H7 (cell line): ENCODE data around the gene ALKBH3. TPM values are rescaled to one million over a fixed set of nuclear protein-coding genes. Genes with fewer than 3 reads are reported as not detected.

Source experiments
- DNase-seq: peaks from one replicate; pipeline ENCODE4 v3.0.0; 2012
- H3K27me3 ChIP-seq: 2 replicates; pipeline ENCODE4 v1.6.0; 2011; ENCODE audit warnings: mild to moderate bottlenecking, low read length; ENCODE audit not compliant: control insufficient read depth, insufficient read depth
- H3K36me3 ChIP-seq: replicated peaks from 2 replicates; pipeline ENCODE4 v1.5.1; 2011; ENCODE audit warnings: low read length; ENCODE audit not compliant: control insufficient read depth, insufficient read depth
- H3K4me3 ChIP-seq: 2 replicates; pipeline ENCODE4 v1.5.1; 2011; ENCODE audit warnings: low read depth, mild to moderate bottlenecking, control low read depth, low read length, moderate library complexity; ENCODE audit not compliant: insufficient read depth
- total RNA-seq: library from RNA; depleted of rRNA; stranded (reverse); fragments of >200 nt; shearing (Covaris generic); gene quantifications from 2 replicates; pipeline ENCODE4 v1.2.3, GENCODE V29; 2014; rRNA removed

Gene ALKBH3
- total RNA-seq, result 15.7 and 16.3 TPM in 2 replicates

- Histone ChIP-seq H3K27me3 (peaks cover 2% of the 10 kb centered on the region; the same call in 1 of the 2 replicates), H3K4me3 (peak within 1 kb of the TSS; percentile 58), H3K36me3 (peaks cover 2% of the 10 kb centered on the region; the same call in 1 of the 2 replicates)
- peak; percentile 87 for DNase-seq
These were observed at the start of gene ALKBH3 for GRCh38 chr11:43880640-43881159. Gene ALKBH3 (plus strand): TSS chr11:43880831. CDS start chr11:43882653, 1,822 bp downstream.

GRCh38 chr11:43830928-43831440 lies 49.6 kb upstream of the ALKBH3 start:
- DNase-seq, result no peak
- H3K27me3 ChIP-seq, result no peaks in the 10 kb centered on the region
- H3K36me3 ChIP-seq, result peaks cover 2% of the 10 kb centered on the region; the same call in 1 of the 2 replicates
- H3K4me3 ChIP-seq, result no peak overlapping the region

GRCh38 chr11:43832536-43832935 lies 48.1 kb upstream of the ALKBH3 start:
- peaks cover 2% of the 10 kb centered on the region; the same call in 1 of the 2 replicates for H3K36me3 ChIP-seq
- no peak overlapping the region for H3K4me3 ChIP-seq
- H3K27me3 ChIP-seq, result no peaks in the 10 kb centered on the region
- no peak for DNase-seq

DNA sequence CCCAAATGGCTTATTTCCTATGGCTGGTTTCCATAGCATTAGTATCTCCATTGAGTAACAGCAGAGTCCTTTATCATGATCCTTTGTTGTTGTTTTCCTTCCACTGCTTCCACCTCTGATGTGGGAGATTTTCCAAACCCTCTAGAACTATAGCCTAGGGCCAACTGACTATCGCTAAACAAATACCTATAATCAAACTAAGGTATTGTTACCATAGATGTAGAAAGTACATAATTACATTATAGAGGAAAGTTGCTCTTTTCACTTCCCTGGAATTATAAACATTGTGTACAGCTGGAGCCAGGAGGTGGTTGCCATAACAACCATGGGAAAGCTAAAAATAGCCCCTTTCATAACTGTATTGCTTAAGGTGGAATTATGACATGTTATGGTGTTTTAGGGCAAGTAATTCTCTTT lies 47.0 kb upstream of the ALKBH3 start:
- Histone ChIP-seq H3K36me3 (peaks cover 2% of the 10 kb centered on the region; the same call in 1 of the 2 replicates), H3K27me3 (no peaks in the 10 kb centered on the region), H3K4me3 (no peak overlapping the region)
- DNase-seq, result no peak

- DNase-seq, result no peak
These were observed 46.3 kb upstream of the ALKBH3 start for GRCh38 chr11:43834286-43834685.

DNA sequence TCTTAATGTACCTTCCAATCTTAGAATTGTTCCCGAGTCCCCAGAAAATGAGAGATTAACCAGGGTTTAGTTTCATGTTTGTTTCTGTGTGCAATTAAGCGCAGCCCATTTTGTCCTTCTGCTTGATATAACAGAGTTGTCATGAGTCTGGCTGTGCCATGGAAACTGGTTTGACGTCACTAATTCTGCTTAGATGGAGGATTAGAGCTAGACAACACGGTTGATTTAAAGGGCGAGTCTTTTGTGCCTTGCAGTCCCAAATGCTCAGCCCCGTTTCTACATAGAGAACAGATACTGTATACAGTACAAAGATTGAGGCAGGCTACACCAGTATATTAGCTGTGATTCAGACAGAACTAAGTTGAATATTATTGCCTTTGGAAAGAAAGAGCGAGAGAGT lies 45.5 kb upstream of the ALKBH3 start:
- Histone ChIP-seq H3K36me3 (peaks cover 4% of the 10 kb centered on the region; the same call in 1 of the 2 replicates), H3K27me3 (no peaks in the 10 kb centered on the region), H3K4me3 (no peak overlapping the region)
- DNase-seq, result no peak

More at GRCh38 chr11:43834286-43834685, 46.3 kb upstream of the ALKBH3 start:
- H3K36me3 ChIP-seq, result peaks cover 2% of the 10 kb centered on the region; the same call in 1 of the 2 replicates
- no peaks in the 10 kb centered on the region for H3K27me3 ChIP-seq
- no peak overlapping the region for H3K4me3 ChIP-seq

DNA sequence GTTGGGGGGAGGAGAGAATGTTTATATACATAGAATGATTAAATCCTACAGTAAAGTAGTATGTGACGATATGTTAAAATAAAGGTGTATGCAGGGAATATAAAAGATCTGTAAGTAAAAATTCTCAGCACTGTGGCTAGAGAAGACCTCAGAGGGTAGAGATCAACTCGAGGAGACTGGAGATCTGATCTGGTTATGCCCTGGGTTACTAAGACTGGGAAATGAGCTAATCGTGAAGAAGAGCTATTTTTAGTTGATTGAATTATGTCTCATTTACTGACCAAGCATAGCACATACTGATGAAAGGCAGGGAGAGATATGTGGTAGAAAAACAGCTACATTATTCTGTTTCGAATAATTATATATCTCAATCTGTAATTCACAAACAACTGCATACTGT lies 42.8 kb upstream of the ALKBH3 start:
- Histone ChIP-seq H3K4me3 (no peak overlapping the region), H3K27me3 (no peaks in the 10 kb centered on the region), H3K36me3 (peaks cover 1% of the 10 kb centered on the region)
- DNase-seq, result no peak

DNA sequence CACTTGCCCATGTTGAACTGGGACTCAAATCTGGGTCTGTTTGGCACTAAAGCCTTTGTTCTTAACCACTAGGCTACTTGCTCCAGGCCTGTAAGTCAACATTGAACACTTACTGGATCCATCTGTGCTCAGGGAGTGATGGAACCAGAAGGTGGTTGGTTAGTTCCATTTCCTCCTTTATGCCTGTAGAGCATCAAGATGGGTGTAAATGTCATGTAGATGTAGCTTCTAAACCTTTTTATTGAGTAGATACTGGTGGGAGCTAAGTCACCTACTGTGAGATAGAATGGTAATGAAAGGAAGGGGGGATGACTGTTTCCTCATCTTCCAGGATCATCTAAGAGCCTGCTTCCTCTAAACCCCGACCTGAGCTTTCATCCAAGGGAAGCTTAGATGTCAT lies 38.6 kb upstream of the ALKBH3 start:
- H3K4me3 ChIP-seq, result no peak overlapping the region
- no peaks in the 10 kb centered on the region for H3K27me3 ChIP-seq
- DNase-seq, result no peak
- peaks cover 3% of the 10 kb centered on the region for H3K36me3 ChIP-seq

DNA sequence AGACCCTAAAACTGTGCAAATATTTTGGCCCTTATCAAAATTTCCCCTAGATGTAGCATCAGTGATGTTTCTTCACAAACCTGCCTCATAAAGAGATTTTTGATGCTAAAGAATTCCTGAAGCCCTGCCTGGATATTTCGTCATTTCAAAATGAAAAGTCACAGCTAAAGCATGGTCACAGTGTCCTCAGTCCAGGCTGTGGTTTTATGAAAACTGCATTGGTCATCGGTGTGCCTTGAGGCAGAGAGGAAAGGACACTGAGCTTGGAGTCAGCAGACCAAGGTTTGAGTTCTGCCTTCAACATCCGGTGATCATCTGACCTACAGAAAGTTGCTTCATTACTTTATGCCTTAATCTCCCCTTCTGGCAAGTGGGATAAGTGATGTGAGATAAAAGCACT lies 34.8 kb upstream of the ALKBH3 start:
- no peak for DNase-seq
- H3K4me3 ChIP-seq, result no peak overlapping the region
- no peaks in the 10 kb centered on the region for H3K27me3 ChIP-seq
- H3K36me3 ChIP-seq, result peaks cover 1% of the 10 kb centered on the region; the same call in 1 of the 2 replicates

DNA sequence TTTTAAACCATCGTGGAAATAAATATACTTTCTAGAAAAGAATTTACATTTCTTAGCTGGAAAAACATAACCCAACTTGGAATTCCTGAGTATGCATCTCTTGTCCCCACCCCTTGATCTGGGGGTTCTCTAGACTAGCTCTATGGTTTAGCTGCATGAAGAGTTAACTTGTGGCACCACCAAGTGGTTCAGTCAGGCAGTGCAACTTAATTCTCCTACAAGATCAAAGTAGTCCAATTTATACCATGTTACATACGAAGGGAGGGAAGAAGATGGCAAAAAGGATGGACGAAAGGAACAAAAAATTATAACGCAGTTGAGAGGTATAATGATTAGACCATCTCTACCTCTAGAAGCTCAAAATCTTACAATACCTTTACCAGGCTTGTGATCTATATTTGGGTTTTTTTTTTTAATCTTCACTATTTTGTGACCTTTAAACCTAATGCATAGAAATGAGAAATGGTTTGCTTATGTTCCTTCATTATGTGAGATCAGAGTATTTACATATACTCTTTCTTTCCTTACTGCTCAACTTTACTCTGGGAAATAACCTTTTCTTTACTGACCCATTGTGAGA lies 28.5 kb upstream of the ALKBH3 start:
- Histone ChIP-seq H3K4me3 (no peak overlapping the region), H3K36me3 (peaks cover 1% of the 10 kb centered on the region), H3K27me3 (no peaks in the 10 kb centered on the region)

DNA sequence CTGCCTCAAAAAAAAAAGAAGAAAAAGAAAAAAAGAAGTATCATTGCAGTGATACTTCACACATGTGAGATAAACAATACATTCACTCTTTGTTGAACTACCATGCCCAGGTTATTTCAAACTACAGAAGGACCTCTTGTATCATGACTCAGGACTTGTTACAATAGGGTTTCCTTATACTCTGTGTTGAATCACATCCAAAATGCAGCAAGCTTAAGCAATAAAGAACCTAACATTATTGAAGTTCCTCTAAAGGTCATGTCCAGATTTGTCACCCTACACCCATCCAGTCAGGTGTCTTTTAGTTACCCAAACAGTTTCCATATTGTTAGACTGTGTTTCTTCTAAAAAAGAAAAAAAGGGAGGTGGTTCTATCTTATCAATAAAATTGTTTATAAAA lies 26.9 kb upstream of the ALKBH3 start:
- peaks cover 1% of the 10 kb centered on the region for H3K36me3 ChIP-seq
- H3K27me3 ChIP-seq, result no peaks in the 10 kb centered on the region
- DNase-seq, result no peak
- no peak overlapping the region for H3K4me3 ChIP-seq

More for the DNA sequence above, 28.5 kb upstream of the ALKBH3 start:
- peak; percentile 85 for DNase-seq

GRCh38 chr11:43856993-43857392 lies 23.6 kb upstream of the ALKBH3 start:
- Histone ChIP-seq H3K4me3 (no peak overlapping the region), H3K27me3 (no peaks in the 10 kb centered on the region), H3K36me3 (peaks cover 1% of the 10 kb centered on the region)
- no peak for DNase-seq

DNA sequence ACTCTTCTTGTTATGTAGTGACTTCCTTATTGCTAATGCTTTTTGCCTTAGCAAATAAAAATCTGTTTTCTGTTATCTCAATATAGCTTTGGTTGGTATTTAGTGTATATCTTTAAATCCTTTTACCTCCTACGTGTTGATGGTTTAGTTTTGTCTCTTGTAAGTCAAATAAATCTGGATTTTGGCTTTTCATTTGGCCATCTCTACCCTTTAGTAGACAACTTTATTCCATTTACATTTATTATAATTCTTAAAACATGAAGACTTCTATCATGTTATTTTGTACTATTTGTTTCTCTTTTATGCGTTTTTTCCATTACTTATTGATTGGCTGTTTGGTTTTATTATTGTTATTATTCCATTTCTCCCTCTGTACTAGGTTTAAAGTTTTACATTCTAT lies 19.5 kb upstream of the ALKBH3 start:
- Histone ChIP-seq H3K36me3 (no peaks in the 10 kb centered on the region), H3K4me3 (no peak overlapping the region), H3K27me3 (no peaks in the 10 kb centered on the region)
- DNase-seq, result no peak

DNA sequence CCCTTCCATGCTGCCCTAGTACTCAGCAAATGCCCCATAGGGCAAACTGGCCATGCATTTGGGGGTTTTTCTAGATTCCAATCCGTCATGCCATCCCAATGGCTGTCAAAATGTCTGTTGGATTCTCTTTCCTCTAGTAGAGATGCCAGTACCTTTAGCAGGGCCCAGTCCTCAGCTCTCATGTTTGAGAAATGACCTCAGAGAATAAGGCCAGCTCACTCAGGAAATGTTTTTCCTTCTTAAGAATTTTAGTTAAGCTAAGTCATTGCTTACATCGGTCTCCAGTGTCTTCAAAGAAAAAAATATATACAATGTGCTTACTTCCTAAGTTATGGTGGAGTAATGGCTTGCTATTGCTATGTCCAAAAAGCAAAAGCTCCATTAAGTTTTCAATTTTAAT lies 14.1 kb upstream of the ALKBH3 start:
- H3K27me3 ChIP-seq, result peaks cover 4% of the 10 kb centered on the region
- DNase-seq, result no peak

GRCh38 chr11:43866969-43867368 lies 13.7 kb upstream of the ALKBH3 start:
- Histone ChIP-seq H3K36me3 (no peaks in the 10 kb centered on the region), H3K27me3 (peaks cover 4% of the 10 kb centered on the region), H3K4me3 (no peak overlapping the region)
- DNase-seq, result no peak

More for the DNA sequence above, 14.1 kb upstream of the ALKBH3 start:
- Histone ChIP-seq H3K4me3 (no peak overlapping the region), H3K36me3 (no peaks in the 10 kb centered on the region)
